Tibial nerve (tissue), 4 donors: Measurements from ENCODE around the gene SPEN.

Experiments used
- CTCF ChIP-seq, 5 experiments: fragments of 200-600 bp in 3 of 5; fragments of 450-650 bp in 2 of 5; sonication (generic) in 3 of 5; IDR thresholded peaks; one replicate each; pipeline ENCODE4 v1.5.1; 2016 to 2019; ENCODE audit warnings: antibody characterized with exemption in 5 of 5, mild to moderate bottlenecking in 3 of 5, moderate library complexity in 2 of 5
- EP300 ChIP-seq, 2 donors: sonication (generic); formaldehyde crosslinking; IDR thresholded peaks; one replicate each; pipeline ENCODE4 v1.6.1; 2017; ENCODE audit warnings: antibody characterized with exemption in 2 of 2, mild to moderate bottlenecking in 1 of 2
- POLR2A ChIP-seq, 2 donors: fragments of 450-650 bp; IDR thresholded peaks; one replicate each; pipeline ENCODE4 v1.6.1; 2017; ENCODE audit warnings: antibody characterized with exemption in 2 of 2, mild to moderate bottlenecking in 2 of 2, moderate library complexity in 2 of 2

GRCh38 chr1:15951341-15952153 lies 104.0 kb downstream of the SPEN start:
- no peak for TF ChIP-seq POLR2A (IDR thresholded peaks at IDR 0.05)
- TF ChIP-seq CTCF (IDR thresholded peaks at IDR 0.05), result no peak
- no peak for TF ChIP-seq EP300 (IDR thresholded peaks at IDR 0.05)
